DND-41 (cell line): ENCODE data around the gene IL20.
"Not testable (repeated sequence)": the region's sequence is repeated elsewhere in the genome, so short reads cannot be mapped to it uniquely, and the experiment has no call there.

Experiments
- ATAC-seq: fragments of 200-7000 bp; cut with Tn5 transposase; 3 replicates; pipeline ENCODE4 v1.9.1; 2021; ENCODE audit warnings: low read depth; ENCODE audit not compliant: insufficient read depth
- DNase-seq: peaks from one replicate; pipeline ENCODE4 v3.0.0-alpha.2; 2020
- H2AFZ ChIP-seq: 2 replicates; pipeline ENCODE4 v1.6.0; 2012; ENCODE audit warnings: low read depth, low read length
- H3K27ac ChIP-seq: 2 replicates; pipeline ENCODE4 v1.5.1; 2012; ENCODE audit warnings: low read length, inconsistent platforms
- H3K27me3 ChIP-seq: fragments of 200-600 bp; sonication (generic); 2 replicates; pipeline ENCODE4 v1.6.0; 2012; ENCODE audit warnings: low read length, mild to moderate bottlenecking, inconsistent platforms; ENCODE audit not compliant: insufficient read depth, poor library complexity
- H3K36me3 ChIP-seq: 2 replicates; pipeline ENCODE4 v1.5.1; 2012; ENCODE audit warnings: low read length, inconsistent platforms; ENCODE audit not compliant: insufficient read depth
- H3K4me1 ChIP-seq: 2 replicates; pipeline ENCODE4 v1.5.1; 2012; ENCODE audit warnings: mild to moderate bottlenecking, low read length; ENCODE audit not compliant: insufficient read depth
- H3K4me2 ChIP-seq: 2 replicates; pipeline ENCODE4 v1.6.0; 2012; ENCODE audit warnings: mild to moderate bottlenecking, moderate library complexity, low read length, inconsistent platforms; ENCODE audit not compliant: insufficient read depth
- H3K4me3 ChIP-seq, 2 experiments: fragments of 200-600 bp in 1 of 2; shearing (Covaris generic) in 1 of 2; 2 replicates each; pipeline ENCODE4 v1.5.1; 2012 to 2016; ENCODE audit warnings: inconsistent platforms in 2 of 2, low read length in 2 of 2, mild to moderate bottlenecking in 2 of 2, low read depth in 1 of 2, moderate library complexity in 1 of 2
- H3K79me2 ChIP-seq: 2 replicates; pipeline ENCODE4 v1.6.0; 2012; ENCODE audit warnings: low read length, inconsistent platforms; ENCODE audit not compliant: insufficient read depth
- H3K9ac ChIP-seq: 2 replicates; pipeline ENCODE4 v1.6.0; 2012; ENCODE audit warnings: low read depth, mild to moderate bottlenecking, inconsistent platforms, low read length, moderate library complexity
- H3K9me3 ChIP-seq: 2 replicates; pipeline ENCODE4 v1.5.1; 2012; ENCODE audit warnings: low read length, moderate library complexity, mild to moderate bottlenecking, inconsistent platforms; ENCODE audit not compliant: insufficient read depth, severe bottlenecking
- H4K20me1 ChIP-seq: 2 replicates; pipeline ENCODE4 v1.6.0; 2012; ENCODE audit warnings: low read length; ENCODE audit not compliant: insufficient read depth
- EZH2 ChIP-seq: IDR thresholded peaks from 3 replicates; pipeline ENCODE4 v1.6.1; 2012; ENCODE audit warnings: borderline replicate concordance, low read depth, mild to moderate bottlenecking, moderate library complexity, low read length, inconsistent platforms; ENCODE audit not compliant: severe bottlenecking
- TF ChIP-seq, protein P1 (sequence below): IDR thresholded peaks from 2 replicates; pipeline ENCODE4 v1.5.1; 2012; ENCODE audit warnings: borderline replicate concordance, low read length, moderate library complexity, mild to moderate bottlenecking; ENCODE audit not compliant: poor library complexity, severe bottlenecking; ENCODE audit errors: extremely low read depth

The IL20 gene

DNA sequence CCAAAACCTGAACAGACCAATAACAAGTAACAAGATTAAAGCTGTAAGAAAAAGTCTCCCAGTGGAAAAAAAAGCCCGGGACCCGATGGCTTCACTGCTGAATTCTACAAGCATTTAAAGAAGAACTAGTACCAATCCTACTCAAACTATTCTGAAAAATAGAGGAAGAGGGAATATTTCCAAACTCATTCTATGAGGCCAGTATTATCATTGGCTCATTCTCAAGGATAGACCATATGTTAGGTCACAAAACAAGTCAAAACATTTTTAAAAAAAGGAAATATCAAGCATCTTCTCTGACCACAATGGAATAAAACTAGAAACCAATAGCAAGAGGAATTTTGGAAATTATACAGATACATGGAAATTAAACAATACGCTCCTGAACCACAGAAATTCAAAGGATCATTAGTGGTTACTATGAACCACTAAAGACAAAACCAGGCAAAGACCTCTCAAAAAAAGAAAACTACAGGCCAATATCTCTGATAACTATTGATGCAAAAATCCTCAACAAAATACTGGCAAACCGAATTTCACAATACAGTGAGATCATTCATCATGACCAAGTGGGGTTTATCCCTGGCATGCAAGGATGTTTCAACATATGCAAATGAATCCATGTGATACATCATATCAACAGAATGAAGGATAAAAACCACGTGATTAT, 13.9 kb upstream of the IL20 start:
- ATAC-seq (no peak), DNase-seq (no peak)
- Histone ChIP-seq H3K27ac (no peak overlapping the region), H3K27me3 (no peaks in the 10 kb centered on the region), H3K79me2 (no peaks in the 10 kb centered on the region), H3K9me3 (no peaks in the 10 kb centered on the region), H3K4me3 (no peak overlapping the region), H3K9ac (no peak overlapping the region), H4K20me1 (no peaks in the 10 kb centered on the region), H2AFZ (no peak overlapping the region), H3K36me3 (no peaks in the 10 kb centered on the region), H3K4me2 (no peak overlapping the region), H3K4me1 (no peaks in the 10 kb centered on the region)
- TF ChIP-seq, protein P1, sequence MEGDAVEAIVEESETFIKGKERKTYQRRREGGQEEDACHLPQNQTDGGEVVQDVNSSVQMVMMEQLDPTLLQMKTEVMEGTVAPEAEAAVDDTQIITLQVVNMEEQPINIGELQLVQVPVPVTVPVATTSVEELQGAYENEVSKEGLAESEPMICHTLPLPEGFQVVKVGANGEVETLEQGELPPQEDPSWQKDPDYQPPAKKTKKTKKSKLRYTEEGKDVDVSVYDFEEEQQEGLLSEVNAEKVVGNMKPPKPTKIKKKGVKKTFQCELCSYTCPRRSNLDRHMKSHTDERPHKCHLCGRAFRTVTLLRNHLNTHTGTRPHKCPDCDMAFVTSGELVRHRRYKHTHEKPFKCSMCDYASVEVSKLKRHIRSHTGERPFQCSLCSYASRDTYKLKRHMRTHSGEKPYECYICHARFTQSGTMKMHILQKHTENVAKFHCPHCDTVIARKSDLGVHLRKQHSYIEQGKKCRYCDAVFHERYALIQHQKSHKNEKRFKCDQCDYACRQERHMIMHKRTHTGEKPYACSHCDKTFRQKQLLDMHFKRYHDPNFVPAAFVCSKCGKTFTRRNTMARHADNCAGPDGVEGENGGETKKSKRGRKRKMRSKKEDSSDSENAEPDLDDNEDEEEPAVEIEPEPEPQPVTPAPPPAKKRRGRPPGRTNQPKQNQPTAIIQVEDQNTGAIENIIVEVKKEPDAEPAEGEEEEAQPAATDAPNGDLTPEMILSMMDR, result no peak
- TF ChIP-seq EZH2, result no peak

DNA sequence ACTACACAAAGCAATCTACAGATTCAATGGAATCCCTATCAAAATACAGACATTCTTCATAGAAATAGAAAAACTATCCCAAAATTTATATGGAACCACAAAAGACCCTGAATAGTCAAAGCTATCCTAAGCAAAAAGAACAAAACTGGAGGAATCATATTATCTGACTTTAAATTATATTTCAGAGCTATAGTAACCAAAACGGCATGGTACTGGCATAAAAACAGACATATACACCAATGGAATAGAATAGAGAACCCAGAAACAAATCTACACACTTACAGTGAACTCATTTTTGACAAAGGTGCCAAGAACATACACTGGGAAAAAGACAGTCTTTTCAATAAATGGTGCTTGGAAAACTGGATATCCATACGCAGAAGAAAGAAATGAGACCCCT, 12.8 kb upstream of the IL20 start:
- not testable (repeated sequence) for H3K27me3 ChIP-seq, H3K36me3 ChIP-seq, H4K20me1 ChIP-seq, H3K9me3 ChIP-seq, H3K4me1 ChIP-seq, H3K9ac ChIP-seq, ATAC-seq, H3K79me2 ChIP-seq, DNase-seq, H3K27ac ChIP-seq, H3K4me2 ChIP-seq, H3K4me3 ChIP-seq, H2AFZ ChIP-seq

DNA sequence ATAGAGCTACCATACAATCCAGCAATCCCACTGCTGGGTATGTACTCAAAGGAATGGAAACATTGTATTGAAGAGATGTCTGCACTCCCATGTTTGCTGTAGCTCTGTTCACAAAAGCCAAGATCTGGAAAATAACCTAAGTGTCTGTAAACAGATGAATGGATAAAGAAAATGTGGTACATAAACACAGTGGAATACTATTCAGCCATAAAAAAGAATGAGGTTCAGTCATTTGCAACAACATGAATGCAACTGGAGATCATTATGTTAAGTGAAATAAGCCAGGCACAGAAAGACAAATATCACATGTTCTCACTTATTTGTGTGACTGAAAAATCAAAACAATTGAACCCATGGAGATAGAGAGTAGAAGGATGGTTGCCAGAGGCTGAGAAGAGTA, 11.7 kb upstream of the IL20 start:
- not testable (repeated sequence) for ATAC-seq

DNA sequence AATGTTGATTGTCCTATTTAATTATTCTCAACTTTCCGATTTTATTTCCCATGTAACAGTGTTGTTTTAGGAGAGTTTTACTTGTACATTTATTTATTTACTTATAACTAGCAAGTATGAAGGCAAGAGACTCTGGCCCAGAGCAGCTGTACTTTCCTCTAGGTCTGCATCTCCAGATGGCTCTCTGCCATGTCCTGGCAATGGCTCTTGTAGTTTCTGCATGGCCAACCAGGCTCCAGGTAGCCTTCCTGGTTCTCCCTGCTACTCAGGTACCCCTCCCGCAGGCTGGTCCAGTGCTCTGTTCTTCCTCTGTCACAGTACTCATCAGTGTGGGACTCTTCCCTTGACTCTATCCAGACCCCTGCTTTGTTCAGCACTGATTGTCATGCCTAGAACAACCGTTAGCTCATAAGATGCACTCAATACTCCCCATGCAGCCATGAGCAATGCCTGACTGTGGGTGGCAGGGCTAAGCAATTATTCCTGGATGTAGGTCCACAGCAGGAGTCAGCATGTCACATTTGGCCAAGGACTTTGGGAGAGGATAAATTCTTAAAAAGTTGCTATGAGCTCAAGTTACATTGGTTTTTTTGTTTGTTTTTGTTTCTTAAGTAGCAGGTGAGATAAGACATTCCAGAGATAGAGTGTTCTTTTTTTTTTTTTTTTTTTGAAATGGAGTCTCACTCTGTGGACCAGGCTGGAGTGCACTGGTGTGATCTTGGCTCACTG, 10.9 kb upstream of the IL20 start:
- H3K36me3 ChIP-seq, result no peaks in the 10 kb centered on the region
- H3K9ac ChIP-seq, result no peak overlapping the region
- H4K20me1 ChIP-seq, result no peaks in the 10 kb centered on the region
- H3K79me2 ChIP-seq, result no peaks in the 10 kb centered on the region
- DNase-seq, result no peak
- no peaks in the 10 kb centered on the region for H3K9me3 ChIP-seq
- H3K4me2 ChIP-seq, result no peak overlapping the region
- H3K27me3 ChIP-seq, result no peaks in the 10 kb centered on the region
- H3K27ac ChIP-seq, result no peak overlapping the region
- no peak overlapping the region for H2AFZ ChIP-seq
- no peak for TF ChIP-seq EZH2
- TF ChIP-seq, protein P1, result no peak
- no peak overlapping the region for H3K4me3 ChIP-seq
- peaks cover 4% of the 10 kb centered on the region; the same call in 1 of the 2 replicates for H3K4me1 ChIP-seq
- ATAC-seq, result no peak

More for the DNA sequence above, 11.7 kb upstream of the IL20 start:
- not testable (repeated sequence) for H2AFZ ChIP-seq, H3K4me1 ChIP-seq, H3K79me2 ChIP-seq, H3K27ac ChIP-seq, H3K27me3 ChIP-seq, H3K36me3 ChIP-seq, DNase-seq, H3K4me3 ChIP-seq, H3K9ac ChIP-seq, H3K9me3 ChIP-seq, H3K4me2 ChIP-seq, H4K20me1 ChIP-seq
